ENCODE data around the gene TRAF2. TPM values are rescaled to one million over a fixed set of nuclear protein-coding genes. Genes with fewer than 3 reads are reported as not detected.
A peak's percentile ranks its signal among the peaks of the same experiment; 100 is the strongest.
"Not testable (repeated sequence)": the region's sequence is repeated elsewhere in the genome, so short reads cannot be mapped to it uniquely, and the experiment has no call there.

The TRAF2 gene
- polyA plus RNA-seq, 3 donors: 15.3 to 17.4 (median 16.4) TPM

GRCh38 chr9:136876476-136876875 is 9.8 kb upstream of the TRAF2 start:
- DNase-seq: no peak

- DNase-seq: no peak
These were observed 5.7 kb upstream of the TRAF2 start for GRCh38 chr9:136880651-136881050.

GRCh38 chr9:136881691-136882108 is 4.6 kb upstream of the TRAF2 start:
- DNase-seq: no peak

- no peak for DNase-seq
These were observed 4.0 kb upstream of the TRAF2 start for GRCh38 chr9:136882109-136882946.

GRCh38 chr9:136882947-136883283 is 3.4 kb upstream of the TRAF2 start:
- DNase-seq: not testable (repeated sequence)

- DNase-seq: not testable (repeated sequence)
These were observed 2.6 kb upstream of the TRAF2 start for GRCh38 chr9:136883670-136884069.

- DNase-seq: peak; percentile 26
These were observed 588 bp downstream of the TRAF2 start for GRCh38 chr9:136886610-136887597.

GRCh38 chr9:136888454-136888853 is 2.1 kb downstream of the TRAF2 start:
- DNase-seq: no peak

- no peak for DNase-seq
These were observed 3.5 kb downstream of the TRAF2 start for GRCh38 chr9:136889858-136890257.

- no peak for DNase-seq
These were observed 4.3 kb downstream of the TRAF2 start for GRCh38 chr9:136890661-136891060.

- DNase-seq: no peak
These were observed 9.7 kb downstream of the TRAF2 start for GRCh38 chr9:136896027-136896426.

- DNase-seq: no peak
These were observed 12.3 kb downstream of the TRAF2 start for GRCh38 chr9:136898483-136899100.

- DNase-seq: no peak
These were observed 12.9 kb downstream of the TRAF2 start for GRCh38 chr9:136899196-136899595.

- no peak for DNase-seq
These were observed 14.2 kb downstream of the TRAF2 start for GRCh38 chr9:136900556-136900955.

- DNase-seq: no peak
These were observed 14.7 kb downstream of the TRAF2 start for GRCh38 chr9:136900988-136901515.

- DNase-seq: no peak
These were observed 15.4 kb downstream of the TRAF2 start for GRCh38 chr9:136901516-136902258.

- DNase-seq: no peak
These were observed 16.0 kb downstream of the TRAF2 start for GRCh38 chr9:136902259-136902821.

GRCh38 chr9:136903041-136903554 is 16.8 kb downstream of the TRAF2 start:
- no peak for DNase-seq

GRCh38 chr9:136906266-136906665 is 19.9 kb downstream of the TRAF2 start:
- DNase-seq: no peak

Measured in renal pelvis (tissue), 4 donors.